ENCODE data around the gene ITLN2.
A peak's percentile ranks its signal among the peaks of the same experiment; 100 is the strongest.

The ITLN2 gene

GRCh38 chr1:160979286-160979685, 24.7 kb upstream of the ITLN2 start:
- ChIA-PET CTCF (interaction anchor here (0.9 to 1.8 kb wide), 6 partner anchors 9 to 27 kb away, joined by 3 to 11 read pairs (median 6); partner anchors contain the start of gene ITLN2), POLR2A (interaction anchor here (0.8 kb wide), 1 partner anchor 9 kb away, joined by 3 read pairs; no protein-coding TSS in a partner anchor)
- DNase-seq (ENCODE audit: extremely low spot score), result no peak
- TF ChIP-seq CTCF (IDR thresholded peaks at IDR 0.05; ENCODE audit: control extremely low read depth, extremely low read depth, low read depth, missing control alignments), result no peak

- ChIA-PET POLR2A (interaction anchor here (0.7 kb wide), 1 partner anchor 12 kb away, joined by 3 read pairs; no protein-coding TSS in a partner anchor), CTCF (interaction anchor here (0.9 to 3.1 kb wide), 9 partner anchors 8 to 36 kb away, joined by 3 to 22 read pairs (median 5); partner anchors contain the start of gene ITLN2)
- DNase-seq (ENCODE audit: extremely low spot score), result no peak
- no peak for TF ChIP-seq CTCF (IDR thresholded peaks at IDR 0.05; ENCODE audit: control extremely low read depth, extremely low read depth, low read depth, missing control alignments)
These were observed 23.9 kb upstream of the ITLN2 start for GRCh38 chr1:160978510-160978927.

- peak; percentile 47 for DNase-seq (ENCODE audit: extremely low spot score)
- POLR2A ChIA-PET, result no interaction called here
- CTCF ChIA-PET, result interaction anchor here (0.7 to 4.5 kb wide), 4 partner anchors 14 to 138 kb away, joined by 3 to 21 read pairs (median 6); no protein-coding TSS in a partner anchor
- no peak for TF ChIP-seq CTCF (IDR thresholded peaks at IDR 0.05; ENCODE audit: control extremely low read depth, extremely low read depth, low read depth, missing control alignments)
These were observed 20.4 kb upstream of the ITLN2 start for GRCh38 chr1:160975026-160975425.

- ChIA-PET CTCF (interaction anchor here (0.7 to 4.5 kb wide), 5 partner anchors 17 to 368 kb away, joined by 3 to 21 read pairs (median 10); partner anchors contain the start of gene ITLN2), POLR2A (interaction anchor here (0.5 kb wide), 1 partner anchor 297 kb away, joined by 4 read pairs; no protein-coding TSS in a partner anchor)
- no peak for DNase-seq (ENCODE audit: extremely low spot score)
- no peak for TF ChIP-seq CTCF (IDR thresholded peaks at IDR 0.05; ENCODE audit: control extremely low read depth, extremely low read depth, low read depth, missing control alignments)
These were observed 18.9 kb upstream of the ITLN2 start for GRCh38 chr1:160973491-160973890.

GRCh38 chr1:160972939-160973338, 18.3 kb upstream of the ITLN2 start:
- POLR2A ChIA-PET, result no interaction called here
- CTCF ChIA-PET, result interaction anchor here (0.7 to 4.5 kb wide), 5 partner anchors 15 to 367 kb away, joined by 3 to 21 read pairs (median 10); partner anchors contain the start of gene ITLN2
- no peak for TF ChIP-seq CTCF (IDR thresholded peaks at IDR 0.05; ENCODE audit: control extremely low read depth, extremely low read depth, low read depth, missing control alignments)
- DNase-seq (ENCODE audit: extremely low spot score), result no peak

- ChIA-PET POLR2A (no interaction called here), CTCF (interaction anchor here (1.5 to 4.5 kb wide), 3 partner anchors 16 to 19 kb away, joined by 3 to 21 read pairs (median 14); partner anchors contain the start of gene ITLN2)
- no peak for DNase-seq (ENCODE audit: extremely low spot score)
- no peak for TF ChIP-seq CTCF (IDR thresholded peaks at IDR 0.05; ENCODE audit: control extremely low read depth, extremely low read depth, low read depth, missing control alignments)
These were observed 17.0 kb upstream of the ITLN2 start for GRCh38 chr1:160971618-160972056.

Measured in GM10248 (cell line).